Measurements from ENCODE around the gene ZNF670.

ZNF670 gene

GRCh38 chr1:247111700-247112478 is 33.3 kb upstream of the ZNF670 start:
- Histone ChIP-seq H2AFZ (ENCODE audit: low read depth, low read length) (no peak overlapping the region), H3K4me3 (ENCODE audit: low read depth in 1 of 2, low read length in 2 of 2) (no peak overlapping the region), H3K4me2 (ENCODE audit: insufficient read depth, low read length) (no peak overlapping the region), H3K79me2 (ENCODE audit: insufficient read depth, low read length) (no peaks in the 10 kb centered on the region), H4K20me1 (ENCODE audit: insufficient read depth, low read length) (peaks cover 4% of the 10 kb centered on the region; the same call in 1 of the 2 replicates), H3K9ac (ENCODE audit: low read depth, low read length) (no peak overlapping the region), H3K27ac (ENCODE audit: low read length) (no peak overlapping the region), H3K36me3 (ENCODE audit: insufficient read depth, low read length) (no peaks in the 10 kb centered on the region), H3K27me3 (ENCODE audit: insufficient read depth, low read length, poor library complexity) (no peaks in the 10 kb centered on the region), H3K4me1 (ENCODE audit: insufficient read depth, low read length) (no peaks in the 10 kb centered on the region), H3K9me3 (ENCODE audit: insufficient read depth, low read length, severe bottlenecking) (no peaks in the 10 kb centered on the region)
- TF ChIP-seq EZH2 (IDR thresholded peaks at IDR 0.05; ENCODE audit: borderline replicate concordance, low read depth, low read length, severe bottlenecking): no peak
- TF ChIP-seq CTCF (IDR thresholded peaks at IDR 0.05; ENCODE audit: borderline replicate concordance, extremely low read depth, low read length, poor library complexity, severe bottlenecking): no peak
- ATAC-seq (ENCODE audit: insufficient read depth, low read depth) (no peak), DNase-seq (no peak)

GRCh38 chr1:247111259-247111699 is 32.7 kb upstream of the ZNF670 start:
- no peaks in the 10 kb centered on the region for H3K27me3 ChIP-seq (ENCODE audit: insufficient read depth, low read length, poor library complexity)
- no peak overlapping the region for H3K9ac ChIP-seq (ENCODE audit: low read depth, low read length)
- H2AFZ ChIP-seq (ENCODE audit: low read depth, low read length): no peak overlapping the region
- no peak overlapping the region for H3K27ac ChIP-seq (ENCODE audit: low read length)
- H3K36me3 ChIP-seq (ENCODE audit: insufficient read depth, low read length): no peaks in the 10 kb centered on the region
- H4K20me1 ChIP-seq (ENCODE audit: insufficient read depth, low read length): peaks cover 4% of the 10 kb centered on the region; the same call in 1 of the 2 replicates
- H3K4me1 ChIP-seq (ENCODE audit: insufficient read depth, low read length): no peaks in the 10 kb centered on the region
- no peaks in the 10 kb centered on the region for H3K9me3 ChIP-seq (ENCODE audit: insufficient read depth, low read length, severe bottlenecking)
- DNase-seq (no peak), ATAC-seq (ENCODE audit: insufficient read depth, low read depth) (no peak)
- TF ChIP-seq EZH2 (IDR thresholded peaks at IDR 0.05; ENCODE audit: borderline replicate concordance, low read depth, low read length, severe bottlenecking) (no peak), CTCF (IDR thresholded peaks at IDR 0.05; ENCODE audit: borderline replicate concordance, extremely low read depth, low read length, poor library complexity, severe bottlenecking) (no peak)
- H3K79me2 ChIP-seq (ENCODE audit: insufficient read depth, low read length): no peaks in the 10 kb centered on the region
- no peak overlapping the region for H3K4me3 ChIP-seq (ENCODE audit: low read depth in 1 of 2, low read length in 2 of 2)
- H3K4me2 ChIP-seq (ENCODE audit: insufficient read depth, low read length): no peak overlapping the region

GRCh38 chr1:247110627-247111258 is 32.1 kb upstream of the ZNF670 start:
- Histone ChIP-seq H3K4me2 (ENCODE audit: insufficient read depth, low read length) (no peak overlapping the region), H3K27ac (ENCODE audit: low read length) (no peak overlapping the region), H3K4me3 (ENCODE audit: low read depth in 1 of 2, low read length in 2 of 2) (no peak overlapping the region)

More at GRCh38 chr1:247110627-247111258, 32.1 kb upstream of the ZNF670 start:
- ATAC-seq (ENCODE audit: insufficient read depth, low read depth) (no peak), DNase-seq (no peak)
- TF ChIP-seq EZH2 (IDR thresholded peaks at IDR 0.05; ENCODE audit: borderline replicate concordance, low read depth, low read length, severe bottlenecking): no peak
- TF ChIP-seq CTCF (IDR thresholded peaks at IDR 0.05; ENCODE audit: borderline replicate concordance, extremely low read depth, low read length, poor library complexity, severe bottlenecking): no peak
- Histone ChIP-seq H4K20me1 (ENCODE audit: insufficient read depth, low read length) (peaks cover 4% of the 10 kb centered on the region; the same call in 1 of the 2 replicates), H3K79me2 (ENCODE audit: insufficient read depth, low read length) (no peaks in the 10 kb centered on the region), H3K4me1 (ENCODE audit: insufficient read depth, low read length) (no peaks in the 10 kb centered on the region), H3K27me3 (ENCODE audit: insufficient read depth, low read length, poor library complexity) (no peaks in the 10 kb centered on the region), H3K36me3 (ENCODE audit: insufficient read depth, low read length) (no peaks in the 10 kb centered on the region), H2AFZ (ENCODE audit: low read depth, low read length) (no peak overlapping the region; the same call in 1 of the 2 replicates), H3K9ac (ENCODE audit: low read depth, low read length) (no peak overlapping the region), H3K9me3 (ENCODE audit: insufficient read depth, low read length, severe bottlenecking) (no peaks in the 10 kb centered on the region)

Measured in DND-41 (cell line).